Measurements from ENCODE around the gene VAPA.

- TF ChIP-seq SMAD3 (CRISPR knock-in tag; IDR thresholded peaks at IDR 0.05; ENCODE audit: borderline replicate concordance) (no peak), NFYB (CRISPR knock-in tag; conservative IDR thresholded peaks at IDR 0.05; ENCODE audit: low read depth) (no peak), ESRRA (CRISPR knock-in tag; IDR thresholded peaks at IDR 0.05; ENCODE audit: borderline replicate concordance) (no peak), SMAD4 (CRISPR knock-in tag; IDR thresholded peaks at IDR 0.05) (no peak), CREB1 (CRISPR knock-in tag; IDR thresholded peaks at IDR 0.05) (no peak), HMGA2 (CRISPR knock-in tag; IDR thresholded peaks at IDR 0.05) (no peak)
- TF ChIP-seq, protein P1, sequence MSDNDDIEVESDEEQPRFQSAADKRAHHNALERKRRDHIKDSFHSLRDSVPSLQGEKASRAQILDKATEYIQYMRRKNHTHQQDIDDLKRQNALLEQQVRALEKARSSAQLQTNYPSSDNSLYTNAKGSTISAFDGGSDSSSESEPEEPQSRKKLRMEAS (CRISPR knock-in tag; IDR thresholded peaks at IDR 0.05), result no peak
- TF ChIP-seq, protein P2, sequence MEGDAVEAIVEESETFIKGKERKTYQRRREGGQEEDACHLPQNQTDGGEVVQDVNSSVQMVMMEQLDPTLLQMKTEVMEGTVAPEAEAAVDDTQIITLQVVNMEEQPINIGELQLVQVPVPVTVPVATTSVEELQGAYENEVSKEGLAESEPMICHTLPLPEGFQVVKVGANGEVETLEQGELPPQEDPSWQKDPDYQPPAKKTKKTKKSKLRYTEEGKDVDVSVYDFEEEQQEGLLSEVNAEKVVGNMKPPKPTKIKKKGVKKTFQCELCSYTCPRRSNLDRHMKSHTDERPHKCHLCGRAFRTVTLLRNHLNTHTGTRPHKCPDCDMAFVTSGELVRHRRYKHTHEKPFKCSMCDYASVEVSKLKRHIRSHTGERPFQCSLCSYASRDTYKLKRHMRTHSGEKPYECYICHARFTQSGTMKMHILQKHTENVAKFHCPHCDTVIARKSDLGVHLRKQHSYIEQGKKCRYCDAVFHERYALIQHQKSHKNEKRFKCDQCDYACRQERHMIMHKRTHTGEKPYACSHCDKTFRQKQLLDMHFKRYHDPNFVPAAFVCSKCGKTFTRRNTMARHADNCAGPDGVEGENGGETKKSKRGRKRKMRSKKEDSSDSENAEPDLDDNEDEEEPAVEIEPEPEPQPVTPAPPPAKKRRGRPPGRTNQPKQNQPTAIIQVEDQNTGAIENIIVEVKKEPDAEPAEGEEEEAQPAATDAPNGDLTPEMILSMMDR (IDR thresholded peaks at IDR 0.05), result no peak
- TF ChIP-seq, protein P3, sequence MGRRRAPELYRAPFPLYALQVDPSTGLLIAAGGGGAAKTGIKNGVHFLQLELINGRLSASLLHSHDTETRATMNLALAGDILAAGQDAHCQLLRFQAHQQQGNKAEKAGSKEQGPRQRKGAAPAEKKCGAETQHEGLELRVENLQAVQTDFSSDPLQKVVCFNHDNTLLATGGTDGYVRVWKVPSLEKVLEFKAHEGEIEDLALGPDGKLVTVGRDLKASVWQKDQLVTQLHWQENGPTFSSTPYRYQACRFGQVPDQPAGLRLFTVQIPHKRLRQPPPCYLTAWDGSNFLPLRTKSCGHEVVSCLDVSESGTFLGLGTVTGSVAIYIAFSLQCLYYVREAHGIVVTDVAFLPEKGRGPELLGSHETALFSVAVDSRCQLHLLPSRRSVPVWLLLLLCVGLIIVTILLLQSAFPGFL (CRISPR knock-in tag; IDR thresholded peaks at IDR 0.05; ENCODE audit: borderline replicate concordance), result no peak
Observed at GRCh38 chr18:9996094-9996493, 82.3 kb downstream of the VAPA start.
